Subcutaneous abdominal adipose tissue (tissue), 5 donors: ENCODE data around the gene CATSPERD.

ENCODE experiments used
- H3K27ac ChIP-seq: one replicate; pipeline ENCODE4 v1.7.0; 2013; ENCODE audit warnings: low read depth, mild to moderate bottlenecking, inconsistent platforms, low read length, moderate library complexity
- H3K27me3 ChIP-seq, 5 donors: one replicate each; pipeline ENCODE4 v1.7.0; 2013; ENCODE audit warnings: low read length in 5 of 5, inconsistent platforms in 1 of 5; ENCODE audit not compliant: control insufficient read depth in 5 of 5, insufficient read depth in 4 of 5
- H3K36me3 ChIP-seq, 5 donors: one replicate each; pipeline ENCODE4 v1.7.0; 2013; ENCODE audit warnings: low read length in 5 of 5; ENCODE audit not compliant: control insufficient read depth in 5 of 5, insufficient read depth in 5 of 5
- H3K4me1 ChIP-seq, 5 donors: one replicate each; pipeline ENCODE4 v1.7.0; 2013; ENCODE audit warnings: low read length in 5 of 5, mild to moderate bottlenecking in 3 of 5, moderate library complexity in 1 of 5; ENCODE audit not compliant: control insufficient read depth in 5 of 5, insufficient read depth in 5 of 5
- H3K4me3 ChIP-seq, 5 donors: one replicate each; pipeline ENCODE4 v1.7.0; 2013; ENCODE audit warnings: low read length in 5 of 5, low read depth in 1 of 5
- H3K9ac ChIP-seq, 5 donors: one replicate each; pipeline ENCODE4 v1.7.0; 2013; ENCODE audit warnings: low read length in 5 of 5, mild to moderate bottlenecking in 4 of 5, moderate library complexity in 3 of 5
- H3K9me3 ChIP-seq, 5 donors: one replicate each; pipeline ENCODE4 v1.7.0; 2013; ENCODE audit warnings: low read length in 5 of 5; ENCODE audit not compliant: control insufficient read depth in 5 of 5
- donor health status: healthy.
- donor health status: healthy.
- donor health status: healthy.
- donor health status: healthy.
- donor health status: healthy.

Gene CATSPERD

DNA sequence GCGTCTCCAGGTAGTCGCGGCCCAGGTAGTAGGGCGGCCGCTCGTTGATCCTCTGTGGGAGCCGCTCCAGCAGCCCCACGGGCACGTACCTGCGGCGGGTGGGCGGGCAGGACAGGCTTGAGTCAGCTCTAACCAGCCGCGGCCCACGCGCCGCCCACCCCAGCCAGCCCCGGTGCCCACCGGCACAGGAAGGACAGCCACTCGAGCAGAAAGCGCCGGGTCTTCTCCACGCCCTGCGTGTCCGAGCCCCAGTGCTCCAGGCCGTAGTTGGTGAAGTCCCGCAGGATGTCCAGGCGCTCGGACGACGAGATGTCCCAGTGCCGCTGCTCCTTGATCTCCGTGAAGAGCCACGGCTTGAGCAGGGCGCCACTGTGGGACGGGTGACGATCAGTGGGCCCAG lies 65.0 kb downstream of the CATSPERD start:
- H3K9ac ChIP-seq = no peak overlapping the region
- peaks cover 0 to 62% (median 59%) of the 10 kb centered on the region in 5 donors for H3K36me3 ChIP-seq
- no peak overlapping the region for H3K4me3 ChIP-seq
- H3K4me1 ChIP-seq = peaks cover 3 to 7% (median 7%) of the 10 kb centered on the region in 5 donors
- no peak overlapping the region for H3K27ac ChIP-seq
- H3K27me3 ChIP-seq = no peaks in the 10 kb centered on the region
- H3K9me3 ChIP-seq = no peaks in the 10 kb centered on the region

GRCh38 chr19:5786593-5787408 lies 66.4 kb downstream of the CATSPERD start:
- peaks cover 3 to 15% (median 7%) of the 10 kb centered on the region in 5 donors for H3K4me1 ChIP-seq
- H3K9ac ChIP-seq = no peak overlapping the region
- no peak overlapping the region for H3K4me3 ChIP-seq
- no peak overlapping the region for H3K27ac ChIP-seq
- no peaks in the 10 kb centered on the region for H3K9me3 ChIP-seq
- no peaks in the 10 kb centered on the region for H3K27me3 ChIP-seq
- H3K36me3 ChIP-seq = peaks cover 0 to 62% (median 59%) of the 10 kb centered on the region in 5 donors

DNA sequence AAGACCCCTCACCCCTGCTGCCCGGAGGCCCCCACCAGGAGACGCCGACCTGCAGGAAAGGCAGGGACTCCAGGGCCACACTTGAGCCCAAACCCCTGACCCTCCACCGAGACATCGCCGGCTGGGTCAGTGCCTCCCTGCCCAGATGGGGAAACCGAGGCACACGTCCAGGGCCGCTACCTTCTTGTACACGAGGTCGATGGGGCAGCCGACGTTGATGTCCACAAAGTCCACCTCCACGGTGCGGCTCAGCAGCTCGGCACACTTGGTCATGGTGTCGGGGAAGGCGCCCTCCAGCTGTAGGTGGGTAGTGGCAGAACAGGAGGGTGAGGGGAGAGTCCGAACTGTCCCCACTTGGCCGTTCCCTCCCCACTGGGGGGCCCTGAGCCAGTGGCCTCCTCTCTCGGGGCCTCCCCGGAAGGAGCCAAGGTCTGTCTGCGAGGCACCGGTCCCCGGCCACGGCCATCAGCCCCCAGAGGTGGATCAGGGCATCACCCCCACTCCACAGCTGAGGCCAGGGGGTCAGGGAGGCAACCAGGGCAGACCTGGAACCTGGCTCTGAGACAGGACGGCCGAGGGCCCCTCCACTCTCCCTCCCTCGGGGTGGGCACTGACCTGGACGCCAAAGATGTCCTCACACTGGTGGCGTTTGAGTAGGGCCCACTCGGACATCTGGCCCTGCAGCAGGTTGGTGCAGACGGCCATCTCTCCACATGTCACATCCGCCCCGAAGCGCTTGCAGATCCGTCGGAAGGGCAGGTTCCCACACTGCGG lies 67.2 kb downstream of the CATSPERD start:
- H3K27me3 ChIP-seq = no peaks in the 10 kb centered on the region
- no peak overlapping the region for H3K27ac ChIP-seq
- peaks cover 0 to 62% (median 59%) of the 10 kb centered on the region in 5 donors for H3K36me3 ChIP-seq
- H3K4me1 ChIP-seq = peaks cover 3 to 15% (median 7%) of the 10 kb centered on the region in 5 donors
- H3K9ac ChIP-seq = no peak overlapping the region
- H3K4me3 ChIP-seq = no peak overlapping the region
- H3K9me3 ChIP-seq = no peaks in the 10 kb centered on the region

DNA sequence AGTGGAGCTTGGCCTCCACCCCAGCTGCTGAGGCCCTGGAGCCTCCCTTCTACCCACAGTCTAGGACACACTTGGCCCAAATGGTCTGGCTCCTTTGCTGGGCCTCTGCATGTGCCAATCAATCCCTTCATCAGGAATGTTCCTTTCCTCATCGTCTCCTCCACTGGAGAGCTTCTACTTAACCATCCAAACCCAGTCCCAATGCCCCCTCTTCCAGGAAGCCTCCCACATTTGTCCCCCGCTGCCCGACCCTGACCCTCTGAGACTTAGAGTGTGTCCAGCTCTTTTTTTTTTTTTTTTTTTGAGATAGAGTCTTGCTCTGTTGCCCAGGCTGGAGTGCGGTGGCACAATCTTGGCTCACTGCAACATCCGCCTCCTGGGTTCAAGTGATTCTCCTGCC lies 68.0 kb downstream of the CATSPERD start:
- no peak overlapping the region for H3K9ac ChIP-seq
- peaks cover 0 to 62% (median 59%) of the 10 kb centered on the region in 5 donors for H3K36me3 ChIP-seq
- H3K4me3 ChIP-seq = no peak overlapping the region
- H3K27ac ChIP-seq = no peak overlapping the region
- no peaks in the 10 kb centered on the region for H3K9me3 ChIP-seq
- H3K4me1 ChIP-seq = peaks cover 3 to 15% (median 7%) of the 10 kb centered on the region in 5 donors
- H3K27me3 ChIP-seq = no peaks in the 10 kb centered on the region

- peaks cover 0 to 56% (median 55%) of the 10 kb centered on the region in 5 donors for H3K36me3 ChIP-seq
- no peaks in the 10 kb centered on the region for H3K9me3 ChIP-seq
- H3K9ac ChIP-seq = no peak overlapping the region
- peaks cover 3 to 15% (median 7%) of the 10 kb centered on the region in 5 donors for H3K4me1 ChIP-seq
- no peak overlapping the region for H3K27ac ChIP-seq
- no peaks in the 10 kb centered on the region for H3K27me3 ChIP-seq
- no peak overlapping the region for H3K4me3 ChIP-seq
Measured at GRCh38 chr19:5789351-5789761, 68.9 kb downstream of the CATSPERD start.

DNA sequence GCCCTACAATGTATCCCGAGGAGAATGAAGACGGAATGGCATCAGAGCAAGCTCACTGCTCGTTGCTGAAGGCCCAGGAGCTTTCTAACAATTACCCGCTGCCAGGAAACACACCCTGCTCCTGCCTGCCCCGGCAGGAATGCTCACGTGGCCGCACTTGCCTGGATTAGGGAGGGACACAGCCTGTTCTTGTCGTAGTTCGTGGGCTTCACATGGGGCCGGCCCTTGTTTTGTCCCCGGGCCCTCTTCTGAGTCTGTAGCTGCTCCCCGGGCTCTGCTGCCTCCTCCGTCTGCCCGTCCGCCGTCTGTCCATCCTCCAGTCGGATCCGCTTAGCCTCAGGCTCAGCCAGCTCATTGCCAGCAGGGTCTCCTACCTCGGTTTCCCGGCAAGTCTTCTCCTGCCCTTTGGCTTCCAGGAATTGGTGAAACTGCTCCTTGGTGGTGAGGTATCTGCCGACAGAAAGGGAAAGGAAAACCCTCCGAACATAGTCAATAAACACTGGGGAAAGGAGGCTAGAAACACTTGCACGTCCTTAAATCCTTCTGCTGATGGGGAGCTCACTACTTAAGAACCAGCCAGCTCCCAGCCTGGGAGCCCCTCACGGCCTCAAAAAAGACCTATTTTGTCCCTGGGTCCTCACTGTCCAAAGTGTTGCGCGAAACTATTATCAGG lies 69.6 kb downstream of the CATSPERD start:
- Histone ChIP-seq H3K4me1 (peaks cover 3 to 15% (median 7%) of the 10 kb centered on the region in 5 donors), H3K36me3 (peaks cover 0 to 50% (median 49%) of the 10 kb centered on the region in 5 donors), H3K9me3 (no peaks in the 10 kb centered on the region), H3K27ac (peak overlapping the region; percentile 92), H3K9ac (peak overlapping the region in 3 of 5 donors; percentile 8 to 72 (median 23)), H3K27me3 (no peaks in the 10 kb centered on the region), H3K4me3 (peak overlapping the region; percentile 74 to 93 (median 77))

- no peaks in the 10 kb centered on the region for H3K27me3 ChIP-seq
- peak within 1 kb of the TSS; percentile 74 to 93 (median 77) for H3K4me3 ChIP-seq
- no peaks in the 10 kb centered on the region for H3K9me3 ChIP-seq
- H3K27ac ChIP-seq = peak within 1 kb of the TSS; percentile 92
- peak within 1 kb of the TSS; percentile 69 to 94 (median 75) for H3K9ac ChIP-seq
- H3K36me3 ChIP-seq = peaks cover 0 to 41% (median 41%) of the 10 kb centered on the region in 5 donors
- H3K4me1 ChIP-seq = peaks cover 3 to 15% (median 7%) of the 10 kb centered on the region in 5 donors
Measured at GRCh38 chr19:5790559-5791520, 70.4 kb downstream of the CATSPERD start, which contains the start of gene DUS3L. Gene DUS3L, minus strand, starts transcription at chr19:5791163. Its CDS starts 22 bp downstream, at chr19:5791141.

- Histone ChIP-seq H3K27me3 (no peaks in the 10 kb centered on the region), H3K9me3 (no peaks in the 10 kb centered on the region), H3K27ac (no peak overlapping the region), H3K4me1 (peaks cover 3 to 15% (median 7%) of the 10 kb centered on the region in 5 donors), H3K9ac (no peak overlapping the region), H3K36me3 (peaks cover 0 to 28% (median 27%) of the 10 kb centered on the region in 5 donors), H3K4me3 (no peak overlapping the region)
Measured at GRCh38 chr19:5792224-5792623, 71.8 kb downstream of the CATSPERD start.

DNA sequence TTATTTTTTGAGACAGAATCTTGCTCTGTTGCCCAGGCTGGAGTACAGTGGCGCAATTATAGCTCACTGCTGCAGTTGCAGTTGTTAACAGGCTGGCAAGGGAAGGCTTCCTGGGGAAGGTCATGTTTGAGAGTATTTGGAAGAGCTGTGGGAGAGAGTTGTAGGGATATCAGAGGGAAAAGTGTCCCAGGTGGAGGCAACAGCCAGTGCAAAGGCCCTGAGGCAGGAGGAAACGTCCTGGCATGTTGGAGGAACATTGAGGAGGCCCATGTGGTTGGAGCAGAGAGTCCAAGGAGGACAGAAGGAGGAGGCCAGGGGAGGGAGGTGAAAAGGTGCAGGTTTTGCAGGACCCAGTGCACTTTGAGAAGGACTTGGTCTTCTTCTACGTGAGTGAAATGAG lies 72.8 kb downstream of the CATSPERD start:
- no peak overlapping the region for H3K9ac ChIP-seq
- peaks cover 0 to 4% (median 0%) of the 10 kb centered on the region in 5 donors for H3K27me3 ChIP-seq
- peaks cover 0 to 18% (median 17%) of the 10 kb centered on the region in 5 donors for H3K36me3 ChIP-seq

More for the DNA sequence above, 72.8 kb downstream of the CATSPERD start:
- peaks cover 3 to 15% (median 7%) of the 10 kb centered on the region in 5 donors for H3K4me1 ChIP-seq
- no peaks in the 10 kb centered on the region for H3K9me3 ChIP-seq
- no peak overlapping the region for H3K4me3 ChIP-seq
- H3K27ac ChIP-seq = no peak overlapping the region
